GM21576 (cell line): ENCODE results near the gene SUSD3.
"Not testable (repeated sequence)": the region's sequence is repeated elsewhere in the genome, so short reads cannot be mapped to it uniquely, and the experiment has no call there.

Source experiments
- ATAC-seq: cut with Tn5 transposase; IDR thresholded peaks from one replicate; pipeline ENCODE4 v1.9.1; 2021; ENCODE audit warnings: mild to moderate bottlenecking, moderate library complexity; ENCODE audit not compliant: unreplicated experiment

Gene SUSD3

GRCh38 chr9:93091453-93092081 lies 33.1 kb downstream of the SUSD3 start:
- no peak for ATAC-seq

- ATAC-seq = no peak
Observed at GRCh38 chr9:93092251-93092991, 33.9 kb downstream of the SUSD3 start.

GRCh38 chr9:93093127-93093876 lies 34.8 kb downstream of the SUSD3 start:
- ATAC-seq = no peak

- no peak for ATAC-seq
Observed at GRCh38 chr9:93093877-93094657, 35.6 kb downstream of the SUSD3 start.

GRCh38 chr9:93094658-93095204 lies 36.2 kb downstream of the SUSD3 start:
- peak; percentile 19 for ATAC-seq

GRCh38 chr9:93095205-93096130 lies 37.0 kb downstream of the SUSD3 start:
- ATAC-seq = peak; percentile 51

GRCh38 chr9:93096131-93096802 lies 37.8 kb downstream of the SUSD3 start, which contains the start of gene CARD19:
Gene CARD19 (plus strand): TSS chr9:93096217. CDS start chr9:93096346, 129 bp downstream.
- ATAC-seq = peak; percentile 16

- no peak for ATAC-seq
Observed at GRCh38 chr9:93096811-93097382, 38.4 kb downstream of the SUSD3 start.

- no peak for ATAC-seq
Observed at GRCh38 chr9:93097511-93098201, 39.2 kb downstream of the SUSD3 start.

- ATAC-seq = no peak
Observed at GRCh38 chr9:93098236-93098946, 39.9 kb downstream of the SUSD3 start.

- ATAC-seq = no peak
Observed at GRCh38 chr9:93099551-93100275, 41.2 kb downstream of the SUSD3 start.

- ATAC-seq = no peak
Observed at GRCh38 chr9:93100276-93100636, 41.8 kb downstream of the SUSD3 start.

GRCh38 chr9:93101086-93101485 lies 42.6 kb downstream of the SUSD3 start:
- not testable (repeated sequence) for ATAC-seq

GRCh38 chr9:93105620-93106019 lies 47.1 kb downstream of the SUSD3 start:
- no peak for ATAC-seq

- no peak for ATAC-seq
Observed at GRCh38 chr9:93107151-93107824, 48.8 kb downstream of the SUSD3 start.

GRCh38 chr9:93107825-93108161 lies 49.3 kb downstream of the SUSD3 start:
- no peak for ATAC-seq
